Mucosa of descending colon (tissue), 3 donors: ENCODE measurements around the gene TTLL8. TPM values are rescaled to one million over a fixed set of nuclear protein-coding genes. Genes with fewer than 3 reads are reported as not detected.
"Not testable (repeated sequence)": the region's sequence is repeated elsewhere in the genome, so short reads cannot be mapped to it uniquely, and the experiment has no call there.

Experiments used
- ATAC-seq: fragments of 200-7000 bp; cut with Tn5 transposase; one replicate; pipeline ENCODE4 v1.9.1; 2020; ENCODE audit warnings: mild to moderate bottlenecking, moderate library complexity
- DNase-seq, 3 donors: peaks; one replicate each; pipeline ENCODE4 v3.0.0-alpha.2; 2020
- H3K36me3 ChIP-seq: fragments of 200-600 bp; one replicate; pipeline ENCODE4 v1.8.0; 2021; ENCODE audit warnings: low read depth, mild to moderate bottlenecking
- H3K4me1 ChIP-seq: fragments of 200-600 bp; one replicate; pipeline ENCODE4 v1.8.0; 2021; ENCODE audit warnings: low read depth, mild to moderate bottlenecking
- H3K4me3 ChIP-seq: fragments of 200-600 bp; one replicate; pipeline ENCODE4 v1.8.0; 2021; ENCODE audit warnings: mild to moderate bottlenecking
- H3K9me3 ChIP-seq: fragments of 200-600 bp; one replicate; pipeline ENCODE4 v1.8.0; 2021; ENCODE audit warnings: mild to moderate bottlenecking
- CTCF ChIP-seq: fragments of 200-600 bp; IDR thresholded peaks from one replicate; pipeline ENCODE4 v1.8.0; 2022; ENCODE audit warnings: antibody characterized with exemption, mild to moderate bottlenecking
- intact Hi-C, 2 donors: fragments of 100-400 bp; cut with DNase I in 1 of 2; cut with micrococcal nuclease in 1 of 2; formaldehyde crosslinking; loops; one replicate each; pipeline versions ENCODE4 v1.11.0 to v1.11.1; 2022; cut with DNase I, micrococcal nuclease
- total RNA-seq, 3 donors: library from RNA; stranded (reverse); fragmentation: NEBNext Ultra II Directional in 2 of 3; extraction: Animal tissue kit (Norgen Biotek cat#: 25700) in 2 of 3; gene quantifications; one replicate each; pipeline versions ENCODE4 v1.2.1 to v1.2.4, GENCODE V29; 2021 to 2023
- donor health status: DM: no; HTN: no; CAD: no; lungs with moderate emphysema.
- donor health status: DM: no; HTN: no; CAD: no.
- donor health status: DM: no; HTN: yes; CAD: no.

Gene TTLL8
- total RNA-seq, 3 donors from 2014 or later = not detected

- H3K4me1 ChIP-seq = no peaks in the 10 kb centered on the region
- H3K9me3 ChIP-seq = no peaks in the 10 kb centered on the region
- no peak for ATAC-seq
- no peaks in the 10 kb centered on the region for H3K36me3 ChIP-seq
- no peak within 1 kb of the TSS for H3K4me3 ChIP-seq
- TF ChIP-seq CTCF = no peak
- DNase-seq = peak in 1 of 3 donors; percentile 38
- intact Hi-C loops = no loop called here
These were observed 31.7 kb upstream of the TTLL8 start, which contains the start of gene MOV10L1 for GRCh38 chr22:50089682-50090411. Gene MOV10L1, plus strand, starts transcription at chr22:50090006. Its CDS starts 83 bp downstream, at chr22:50090089.

GRCh38 chr22:50089231-50089630 lies 31.1 kb upstream of the TTLL8 start:
- H3K4me3 ChIP-seq = no peak overlapping the region
- H3K9me3 ChIP-seq = no peaks in the 10 kb centered on the region
- H3K36me3 ChIP-seq = no peaks in the 10 kb centered on the region
- intact Hi-C loops = no loop called here
- ATAC-seq (no peak), DNase-seq (no peak)
- H3K4me1 ChIP-seq = no peaks in the 10 kb centered on the region
- TF ChIP-seq CTCF = no peak

GRCh38 chr22:50088096-50088495 lies 30.0 kb upstream of the TTLL8 start:
- intact Hi-C loops = no loop called here
- H3K4me1 ChIP-seq = no peaks in the 10 kb centered on the region
- H3K36me3 ChIP-seq = no peaks in the 10 kb centered on the region
- DNase-seq (no peak), ATAC-seq (no peak)
- H3K4me3 ChIP-seq = no peak overlapping the region
- TF ChIP-seq CTCF = no peak
- no peaks in the 10 kb centered on the region for H3K9me3 ChIP-seq

- H3K4me1 ChIP-seq = no peaks in the 10 kb centered on the region
- TF ChIP-seq CTCF = no peak
- H3K9me3 ChIP-seq = no peaks in the 10 kb centered on the region
- intact Hi-C loops = no loop called here
- no peaks in the 10 kb centered on the region for H3K36me3 ChIP-seq
- DNase-seq (no peak), ATAC-seq (no peak)
- no peak overlapping the region for H3K4me3 ChIP-seq
These were observed 29.5 kb upstream of the TTLL8 start for GRCh38 chr22:50087646-50088045.

DNA sequence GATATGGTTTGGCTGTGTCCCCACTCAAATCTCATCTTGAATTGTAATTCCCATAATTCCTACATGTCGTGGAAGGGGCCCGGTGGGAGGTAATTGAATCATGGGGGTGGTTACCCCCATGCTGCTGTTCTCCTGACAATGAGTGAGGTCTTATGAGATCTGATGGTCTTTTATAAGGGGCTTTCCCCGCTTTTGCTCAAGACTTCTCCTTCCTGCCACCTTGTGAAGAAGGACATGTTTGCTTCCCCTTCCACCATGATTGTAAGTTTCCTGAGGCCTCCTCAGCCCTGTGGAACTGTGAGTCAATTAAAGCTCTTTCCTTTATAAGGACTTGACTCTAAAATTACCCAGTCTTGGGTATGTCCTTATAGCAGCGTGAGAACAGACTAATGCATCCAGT lies 28.9 kb upstream of the TTLL8 start:
- H3K4me3 ChIP-seq, ATAC-seq, H3K9me3 ChIP-seq, DNase-seq, intact Hi-C loops, H3K4me1 ChIP-seq, H3K36me3 ChIP-seq: not testable (repeated sequence)

DNA sequence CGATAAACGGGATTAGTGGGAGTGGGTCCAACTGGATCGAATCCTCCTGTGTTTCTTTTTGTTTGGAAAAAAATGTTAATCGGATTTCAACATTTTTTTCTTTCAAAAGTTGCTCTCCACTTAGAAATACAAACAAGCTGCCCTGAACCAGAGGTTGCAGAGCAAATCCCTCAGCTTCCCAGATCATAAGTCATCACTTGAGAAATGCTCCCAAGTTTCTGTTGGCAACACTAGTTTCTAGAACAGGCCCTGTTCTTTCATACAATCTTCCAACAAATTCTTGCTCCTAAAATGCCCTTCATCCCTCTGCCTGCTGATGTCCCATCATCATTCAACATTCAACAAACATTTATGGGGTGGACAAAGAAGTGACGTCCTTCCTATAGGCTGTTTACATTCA lies 28.4 kb upstream of the TTLL8 start:
- no peaks in the 10 kb centered on the region for H3K4me1 ChIP-seq
- ATAC-seq (no peak), DNase-seq (no peak)
- H3K9me3 ChIP-seq = no peaks in the 10 kb centered on the region
- H3K36me3 ChIP-seq = no peaks in the 10 kb centered on the region
- no peak for TF ChIP-seq CTCF
- intact Hi-C loops = no loop called here
- no peak overlapping the region for H3K4me3 ChIP-seq
